GM23338 (cell line): ENCODE results near the gene YWHAQ. TPM values are rescaled to one million over a fixed set of nuclear protein-coding genes. Genes with fewer than 3 reads are reported as not detected.

Source experiments
- ATAC-seq: fragments of 200-7000 bp; cut with Tn5 transposase; 3 replicates; pipeline ENCODE4 v1.9.1; 2020
- DNase-seq: peaks from one replicate; pipeline ENCODE4 v3.0.0-alpha.2; 2015; ENCODE audit warnings: low spot score
- H2AFZ ChIP-seq: fragments of 200-600 bp; sonication (generic); 2 replicates; pipeline ENCODE4 v1.8.0; 2016; ENCODE audit warnings: antibody characterized with exemption, mild to moderate bottlenecking, moderate library complexity
- H3F3A ChIP-seq: fragments of 200-600 bp; sonication (generic); replicated peaks from 2 replicates; pipeline ENCODE4 v1.8.0; 2017; ENCODE audit warnings: antibody characterized with exemption, mixed run types, low read depth
- H3K27ac ChIP-seq: fragments of 200-600 bp; sonication (generic); 2 replicates; pipeline ENCODE4 v1.6.1; 2016; ENCODE audit warnings: low read depth
- H3K27me3 ChIP-seq: fragments of 200-600 bp; sonication (generic); 2 replicates; pipeline ENCODE4 v1.8.0; 2016; ENCODE audit warnings: mild to moderate bottlenecking, mixed run types, moderate library complexity; ENCODE audit not compliant: insufficient read depth
- H3K36me3 ChIP-seq: fragments of 200-600 bp; sonication (generic); 2 replicates; pipeline ENCODE4 v1.8.0; 2016; ENCODE audit warnings: mild to moderate bottlenecking; ENCODE audit not compliant: insufficient read depth
- H3K4me1 ChIP-seq: fragments of 200-600 bp; sonication (generic); 2 replicates; pipeline ENCODE4 v1.8.0; 2016; ENCODE audit warnings: mild to moderate bottlenecking, moderate library complexity; ENCODE audit not compliant: insufficient read depth
- H3K4me2 ChIP-seq: fragments of 200-600 bp; sonication (generic); 2 replicates; pipeline ENCODE4 v1.7.1; 2017; ENCODE audit warnings: mixed run types
- H3K4me3 ChIP-seq: fragments of 200-600 bp; sonication (generic); 2 replicates; pipeline ENCODE4 v1.6.1; 2016; ENCODE audit warnings: mixed run types
- H3K79me2 ChIP-seq: fragments of 200-600 bp; sonication (generic); replicated peaks from 2 replicates; pipeline ENCODE4 v1.8.0; 2017; ENCODE audit warnings: mild to moderate bottlenecking; ENCODE audit not compliant: insufficient read depth
- H3K9me2 ChIP-seq: fragments of 200-600 bp; sonication (generic); 2 replicates; pipeline ENCODE4 v1.8.0; 2017; ENCODE audit not compliant: insufficient read depth
- H4K20me1 ChIP-seq: fragments of 200-600 bp; sonication (generic); replicated peaks from 2 replicates; pipeline ENCODE4 v1.8.0; 2017; ENCODE audit warnings: mild to moderate bottlenecking; ENCODE audit not compliant: insufficient read depth
- H3K27ac Mint-ChIP-seq: 2 replicates; pipeline ENCODE4 v1.8.0; 2020; ENCODE audit warnings: inconsistent platforms, mild to moderate bottlenecking, moderate library complexity, mixed read lengths
- H3K27me3 Mint-ChIP-seq: 3 replicates; pipeline ENCODE4 v1.8.0; 2022; ENCODE audit warnings: low read depth, mild to moderate bottlenecking, moderate library complexity, mixed read lengths, inconsistent platforms; ENCODE audit not compliant: insufficient read depth, poor library complexity
- H3K36me3 Mint-ChIP-seq: 3 replicates; pipeline ENCODE4 v1.8.0; 2021; ENCODE audit warnings: low read depth, mild to moderate bottlenecking, inconsistent platforms, moderate library complexity, mixed read lengths
- H3K4me1 Mint-ChIP-seq: 3 replicates; pipeline ENCODE4 v1.8.0; 2020; ENCODE audit warnings: mild to moderate bottlenecking, inconsistent platforms, mixed read lengths
- H3K4me3 Mint-ChIP-seq: 3 replicates; pipeline ENCODE4 v1.8.0; 2021; ENCODE audit warnings: moderate library complexity, mild to moderate bottlenecking, inconsistent platforms, mixed read lengths
- H3K9me3 Mint-ChIP-seq: 3 replicates; pipeline ENCODE4 v1.8.0; 2020; ENCODE audit warnings: moderate library complexity, mild to moderate bottlenecking, inconsistent platforms, mixed read lengths
- CREB1 ChIP-seq: fragments of 250-450 bp; sonication (Bioruptor Pico); IDR thresholded peaks from 2 replicates; pipeline ENCODE4 v1.5.0; 2020; ENCODE audit warnings: low read depth, mild to moderate bottlenecking, moderate library complexity
- ETS1 ChIP-seq: IDR thresholded peaks from 2 replicates; pipeline ENCODE4 v1.6.1; 2016; ENCODE audit warnings: antibody characterized with exemption
- EZH2phosphoT487 ChIP-seq: fragments of 200-600 bp; sonication (generic); IDR thresholded peaks from one replicate; pipeline ENCODE4 v1.8.1; 2018; ENCODE audit warnings: antibody characterized with exemption; ENCODE audit not compliant: unreplicated experiment
- NANOG ChIP-seq: IDR thresholded peaks from 2 replicates; pipeline ENCODE4 v1.6.1; 2016; ENCODE audit warnings: antibody characterized with exemption, borderline replicate concordance
- POLR2AphosphoS5 ChIP-seq: IDR thresholded peaks from 2 replicates; pipeline ENCODE4 v1.6.1; 2016; ENCODE audit warnings: antibody characterized with exemption, low read depth
- ZNF114 ChIP-seq: fragments of 250-450 bp; sonication (Bioruptor Pico); IDR thresholded peaks from 2 replicates; pipeline ENCODE4 v1.5.0; 2020; ENCODE audit warnings: mild to moderate bottlenecking, moderate library complexity
- ZNF331 ChIP-seq: fragments of 250-450 bp; sonication (Bioruptor Pico); IDR thresholded peaks from 2 replicates; pipeline ENCODE4 v1.5.0; 2020; ENCODE audit warnings: low read depth, mild to moderate bottlenecking, moderate library complexity
- polyA plus RNA-seq: library from polyadenylated mRNA; unstranded; fragments of >200 nt; fragmentation: Nextera tagmentation; extraction: Ambion mirVana; gene quantifications from 2 replicates; pipeline ENCODE4 v1.2.1, GENCODE V29; 2016
- total RNA-seq: library from RNA; depleted of rRNA; stranded (reverse); fragments of >200 nt; shearing (Covaris generic); gene quantifications from 2 replicates; pipeline ENCODE4 v1.2.3, GENCODE V29; 2014

The YWHAQ gene
- total and polyA plus RNA-seq, 2 experiments from 2014 or later: 295 to 464 TPM

DNA sequence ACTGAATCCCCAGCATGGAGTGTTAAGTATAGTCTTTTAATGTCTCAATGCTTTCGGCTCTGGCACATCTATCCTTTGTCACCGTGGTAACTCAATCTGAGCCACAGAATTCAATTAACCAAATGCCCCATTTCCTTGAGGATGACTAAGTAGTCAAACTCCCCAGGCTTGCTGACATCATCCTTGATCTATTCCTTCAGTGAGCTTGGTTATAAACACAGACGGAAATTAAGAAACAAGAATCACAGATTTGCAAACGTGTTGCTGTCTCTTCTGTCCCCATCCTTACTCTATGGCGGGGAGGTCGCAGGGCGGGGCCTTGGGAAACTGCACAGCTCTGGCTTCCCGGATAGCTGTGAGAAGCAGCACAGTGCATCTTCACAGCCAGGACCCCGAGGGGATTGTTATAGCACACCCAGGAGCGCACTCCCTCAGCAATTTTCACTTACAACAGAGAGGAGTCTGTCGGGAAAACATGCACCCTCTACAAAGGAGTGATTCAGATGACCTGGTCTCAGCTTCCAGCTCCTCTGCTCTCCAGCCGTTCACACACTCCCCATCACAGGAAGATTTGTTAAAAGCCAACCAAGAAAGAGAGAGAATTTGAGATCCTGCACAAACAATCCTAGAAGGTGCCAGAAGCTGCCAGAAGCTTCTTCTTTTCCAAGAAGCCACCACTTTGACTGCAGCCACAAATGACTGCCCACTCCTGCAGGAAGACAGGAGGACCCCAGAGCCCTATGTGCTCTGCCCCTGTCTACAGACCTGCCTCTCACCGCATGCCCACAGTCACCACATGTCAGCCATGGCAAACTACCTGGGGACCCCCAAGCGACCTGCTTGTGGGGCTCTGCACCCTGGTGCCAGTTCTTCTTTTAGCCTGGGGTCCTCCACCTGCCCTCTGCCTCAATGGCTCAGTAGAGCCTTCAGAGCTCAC lies 44.9 kb upstream of the YWHAQ start:
- Histone ChIP-seq H3F3A (no peaks in the 10 kb centered on the region), H3K4me3 (no peak overlapping the region), H3K4me2 (peak overlapping the region; percentile 15), H3K9me2 (no peaks in the 10 kb centered on the region), H4K20me1 (no peaks in the 10 kb centered on the region), H2AFZ (peak overlapping the region; percentile 99), H3K27me3 (no peaks in the 10 kb centered on the region), H3K4me1 (peaks cover 14% of the 10 kb centered on the region), H3K27ac (no peak overlapping the region), H3K79me2 (no peaks in the 10 kb centered on the region), H3K36me3 (no peaks in the 10 kb centered on the region)
- ATAC-seq: peak; percentile 82
- no peak for TF ChIP-seq EZH2phosphoT487
- no peak for TF ChIP-seq ZNF114 (CRISPR knock-in tag)
- no peak for TF ChIP-seq CREB1 (CRISPR knock-in tag)
- no peak for TF ChIP-seq POLR2AphosphoS5
- no peak for TF ChIP-seq NANOG
- TF ChIP-seq ETS1: no peak
- TF ChIP-seq ZNF331: no peak
- peaks cover 17% of the 10 kb centered on the region for H3K4me1 Mint-ChIP-seq
- peak; percentile 18 for DNase-seq
- H3K36me3 Mint-ChIP-seq: no peaks in the 10 kb centered on the region
- peak overlapping the region; percentile 25; the same call in 1 of the 2 replicates for H3K27ac Mint-ChIP-seq
- H3K4me3 Mint-ChIP-seq: no peak overlapping the region
- no peaks in the 10 kb centered on the region for H3K9me3 Mint-ChIP-seq
- peaks cover 9% of the 10 kb centered on the region for H3K27me3 Mint-ChIP-seq

GRCh38 chr2:9674891-9675414 lies 44.2 kb upstream of the YWHAQ start:
- Mint-ChIP-seq H3K27me3 (peaks cover 9% of the 10 kb centered on the region), H3K27ac (0 out of 2 replicates have a peak overlapping the region, but pooled peaks have one; percentile 14), H3K4me1 (peaks cover 17% of the 10 kb centered on the region), H3K36me3 (no peaks in the 10 kb centered on the region), H3K9me3 (no peaks in the 10 kb centered on the region), H3K4me3 (0 out of 3 replicates have a peak overlapping the region, but pooled peaks have one; percentile 4)
- Histone ChIP-seq H3F3A (no peaks in the 10 kb centered on the region), H3K36me3 (no peaks in the 10 kb centered on the region), H3K4me1 (peaks cover 14% of the 10 kb centered on the region), H3K4me3 (no peak overlapping the region), H2AFZ (peak overlapping the region; percentile 99), H3K9me2 (no peaks in the 10 kb centered on the region), H3K4me2 (peak overlapping the region; percentile 15; the same call in 1 of the 2 replicates), H3K79me2 (no peaks in the 10 kb centered on the region), H3K27ac (no peak overlapping the region), H4K20me1 (no peaks in the 10 kb centered on the region), H3K27me3 (no peaks in the 10 kb centered on the region)
- no peak for DNase-seq
- TF ChIP-seq ZNF331 (no peak), CREB1 (CRISPR knock-in tag) (no peak), ETS1 (no peak)
- ATAC-seq: no peak
